HepG2 (cell line): ENCODE results near the gene TMEM141. TPM values are rescaled to one million over a fixed set of nuclear protein-coding genes. Genes with fewer than 3 reads are reported as not detected.

Source experiments
- ATAC-seq: fragments of 200-7000 bp; cut with Tn5 transposase; 3 replicates; pipeline ENCODE4 v1.9.1; 2020; ENCODE audit warnings: mild to moderate bottlenecking, moderate library complexity
- BruUV-seq: library from RNA; stranded (reverse); fragments of 400-500 nt; replicated peaks from 2 replicates; lab custom pipeline; 2021; lab: Mats Ljungman, UMichigan
- CTCF ChIA-PET: fragments of 300-600 bp; formaldehyde crosslinking; extraction: SDS; loops from one replicate; lab custom pipeline; 2021; ENCODE audit warnings: low total read pairs, inconsistent platforms, low intra/inter-chr PET ratio; lab: Yijun Ruan, JAX
- POLR2A ChIA-PET: fragments of 350-600 bp; sonication (Branson Sonifier 250); formaldehyde crosslinking; loops from one replicate; lab custom pipeline; 2020; ENCODE audit warnings: antibody characterized with exemption, inconsistent platforms; lab: Yijun Ruan, JAX
- DNase-seq: peaks from one replicate; pipeline ENCODE4 v3.0.0-alpha.2; 2015; ENCODE audit warnings: low spot score
- FAIRE-seq: peaks from 3 replicates; lab custom pipeline; 2011; peaks lifted over from hg19 to GRCh38; lab: Jason Lieb, UNC
- H2AFZ ChIP-seq: one replicate; pipeline ENCODE4 v1.6.1; 2011; ENCODE audit warnings: low read length, inconsistent platforms
- H3K27ac ChIP-seq: fragments of 300-600 bp; 3 replicates; pipeline ENCODE4 v1.8.0; 2011; ENCODE audit warnings: mixed run types, mild to moderate bottlenecking, mixed read lengths, low read length, inconsistent platforms; ENCODE audit not compliant: insufficient read depth; ENCODE audit errors: extremely low read length
- H3K27me3 ChIP-seq, 2 experiments: fragments of 200-600 bp in 1 of 2; 2 replicates in 1 of 2; 3 replicates in 1 of 2; pipeline versions ENCODE4 v1.6.0 to v1.8.0; 2011; ENCODE audit warnings: low read length in 2 of 2, mild to moderate bottlenecking in 2 of 2, moderate library complexity in 2 of 2, inconsistent platforms in 1 of 2; ENCODE audit not compliant: insufficient read depth in 2 of 2, control insufficient read depth in 1 of 2
- H3K36me3 ChIP-seq, 2 experiments: fragments of 200-600 bp in 1 of 2; replicated peaks in 1 of 2; 2 replicates in 1 of 2; 3 replicates in 1 of 2; pipeline versions ENCODE4 v1.5.1 to v1.8.0; 2011; ENCODE audit warnings: low read length in 2 of 2, inconsistent platforms in 1 of 2; ENCODE audit not compliant: insufficient read depth in 2 of 2, control insufficient read depth in 1 of 2
- H3K4me1 ChIP-seq: 2 replicates; pipeline ENCODE4 v1.5.1; 2012; ENCODE audit warnings: low read length, inconsistent platforms; ENCODE audit not compliant: insufficient read depth
- H3K4me2 ChIP-seq: 2 replicates; pipeline ENCODE4 v1.6.0; 2011; ENCODE audit warnings: low read depth, low read length, inconsistent platforms
- H3K4me3 ChIP-seq, 3 experiments: fragments of 200-600 bp in 1 of 3; sonication (generic), shearing (Covaris generic) in 1 of 3; replicated peaks in 1 of 3; 2 replicates each; pipeline ENCODE4 v1.5.1; 2011 to 2016; ENCODE audit warnings: low read length in 3 of 3, inconsistent platforms in 2 of 3, low read depth in 2 of 3, mild to moderate bottlenecking in 2 of 3, control low read depth in 1 of 3, mixed read lengths in 1 of 3; ENCODE audit not compliant: insufficient read depth in 1 of 3
- H3K79me2 ChIP-seq: one replicate; pipeline ENCODE4 v1.6.1; 2011; ENCODE audit warnings: low read length, inconsistent platforms; ENCODE audit not compliant: insufficient read depth
- H3K9ac ChIP-seq: 2 replicates; pipeline ENCODE4 v1.6.0; 2011; ENCODE audit warnings: mild to moderate bottlenecking, low read depth, low read length, inconsistent platforms; ENCODE audit not compliant: insufficient read depth
- H3K9me3 ChIP-seq: 2 replicates; pipeline ENCODE4 v1.5.1; 2012; ENCODE audit warnings: mild to moderate bottlenecking, low read length
- H4K20me1 ChIP-seq: 2 replicates; pipeline ENCODE4 v1.6.0; 2011; ENCODE audit warnings: inconsistent platforms, mild to moderate bottlenecking, low read length, moderate library complexity; ENCODE audit not compliant: insufficient read depth
- KDM2A ChIP-seq: sonication (generic); formaldehyde crosslinking; IDR thresholded peaks from 2 replicates; pipeline ENCODE4 v1.4.0; 2020; ENCODE audit warnings: low read depth, missing genetic modification reagents, borderline replicate concordance
- MAF1 ChIP-seq: sonication (generic); formaldehyde crosslinking; IDR thresholded peaks from 2 replicates; pipeline ENCODE4 v1.5.0; 2020; ENCODE audit warnings: missing genetic modification reagents, borderline replicate concordance
- SKI ChIP-seq: fragments of 450-650 bp; IDR thresholded peaks from one replicate; pipeline ENCODE4 v1.6.1; 2018; ENCODE audit warnings: mild to moderate bottlenecking; ENCODE audit not compliant: partially characterized antibody
- ZNF333 ChIP-seq: sonication (generic); formaldehyde crosslinking; IDR thresholded peaks from 2 replicates; pipeline ENCODE4 v1.4.0; 2020; ENCODE audit warnings: mild to moderate bottlenecking, missing genetic modification reagents, borderline replicate concordance
- ZNF512B ChIP-seq: sonication (generic); formaldehyde crosslinking; IDR thresholded peaks from 2 replicates; pipeline ENCODE4 v1.5.1; 2020; ENCODE audit warnings: missing genetic modification reagents, mild to moderate bottlenecking, borderline replicate concordance
- ZNF891 ChIP-seq: sonication (generic); formaldehyde crosslinking; IDR thresholded peaks from 2 replicates; pipeline ENCODE4 v1.5.0; 2020; ENCODE audit warnings: mild to moderate bottlenecking, missing genetic modification reagents
- WGBS: methylation state at CpG from one replicate; pipeline ENCODE4 v1.1.6; 2017; ENCODE audit warnings: low lambda C conversion rate; 5-methylcytosine and 5-hydroxymethylcytosine counted together
- in situ Hi-C: cut with HindIII; loops from 2 replicates; pipeline ENCODE4 v1.10.0; 2017; ENCODE audit warnings: low pct_unique_long_range_greater_than_20kb; ENCODE audit not compliant: extremely low pct_ligation_motif_present
- intact Hi-C: fragments of 100-400 bp; cut with micrococcal nuclease; formaldehyde crosslinking; loops from one replicate; pipeline ENCODE4 v1.10.0; 2022; ENCODE audit not compliant: unreplicated experiment
- polyA plus RNA-seq, 8 experiments: library from polyadenylated mRNA; depleted of rRNA in 3 of 8; stranded (reverse) in 7 of 8; unstranded in 1 of 8; fragments of >200 nt; fragmentation: Illumina TruSeq in 4 of 8; extraction: Trizol in 4 of 8; gene quantifications; 2 replicates each; pipeline versions ENCODE4 v1.2.1 to v1.2.3, GENCODE V29; 2011 to 2016; ENCODE audit warnings: low read depth in 4 of 8, missing spikeins in 1 of 8, mixed read lengths in 1 of 8; ENCODE audit not compliant: insufficient read depth in 1 of 8
- total RNA-seq, 5 experiments: library from RNA; depleted of rRNA; stranded (reverse); fragments of >200 nt; fragmentation: Illumina TruSeq; extraction: Trizol; gene quantifications; 2 replicates each; pipeline ENCODE4 v1.2.3, GENCODE V29; 2016; ENCODE audit warnings: low read depth in 1 of 5
- TF ChIP-seq, protein P1 (sequence below), 2 experiments: sonication (generic) in 1 of 2; formaldehyde crosslinking in 1 of 2; IDR thresholded peaks; 2 replicates each; pipeline versions ENCODE4 v1.5.1 to v1.6.1; 2011 to 2020; ENCODE audit warnings: borderline replicate concordance in 1 of 2, low read depth in 1 of 2, low read length in 1 of 2, mild to moderate bottlenecking in 1 of 2, missing genetic modification reagents in 1 of 2, moderate library complexity in 1 of 2

Gene TMEM141
- total and polyA plus RNA-seq, 2 of the 13 experiments (the other 11 are each of a cell fraction or from before 2014, with no cell fraction given): 81.0 to 202 TPM

DNA sequence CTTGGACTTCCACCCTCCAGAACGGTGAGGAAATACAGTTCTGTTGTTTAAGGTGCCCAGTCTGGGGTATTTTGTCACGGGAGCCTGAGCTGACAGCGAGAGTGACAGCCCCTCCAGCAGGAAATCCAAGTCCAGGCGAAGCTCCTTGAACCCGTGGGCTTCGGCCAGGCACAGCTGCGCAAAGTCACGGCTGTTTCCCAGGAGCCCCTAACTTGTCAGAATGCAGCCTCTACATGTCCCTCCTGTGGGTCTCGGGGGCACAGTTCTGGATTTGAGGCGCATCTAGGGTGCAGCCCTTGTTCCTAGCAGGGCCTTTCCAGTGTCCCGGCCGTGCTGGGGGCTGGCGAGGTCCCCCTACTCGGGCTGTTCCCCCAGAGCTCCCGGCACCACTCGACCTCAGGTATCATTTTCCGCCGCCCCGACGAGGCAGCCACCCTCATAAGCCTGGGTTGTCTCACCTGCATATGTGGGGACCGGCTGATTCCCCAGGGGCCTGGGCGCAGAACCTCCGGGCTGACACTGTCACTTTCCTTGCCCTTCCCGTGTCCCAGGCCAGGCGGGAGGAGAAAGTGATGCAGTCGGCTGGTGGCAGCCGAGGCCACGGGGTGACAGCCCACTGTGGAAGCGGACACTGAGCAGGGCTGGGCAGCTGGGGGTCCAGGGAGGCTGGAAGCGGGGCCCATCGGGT, 37.6 kb upstream of the TMEM141 start:
- peaks cover 14 to 54% of the 10 kb centered on the region in 2 experiments; a peak in 4 of 5 replicates for H3K27me3 ChIP-seq
- H2AFZ ChIP-seq: no peak overlapping the region
- H3K9ac ChIP-seq: no peak overlapping the region
- intact Hi-C loops (no loop called here), in situ Hi-C loops (no loop called here)
- DNase-seq (no peak), FAIRE-seq (no peak), ATAC-seq (no peak)
- POLR2A ChIA-PET: no interaction called here
- TF ChIP-seq ZNF891 (CRISPR knock-in tag) (no peak), KDM2A (CRISPR knock-in tag) (no peak), MAF1 (CRISPR knock-in tag) (no peak), ZNF333 (no peak), ZNF512B (CRISPR knock-in tag) (no peak), SKI (no peak)
- TF ChIP-seq, protein P1, sequence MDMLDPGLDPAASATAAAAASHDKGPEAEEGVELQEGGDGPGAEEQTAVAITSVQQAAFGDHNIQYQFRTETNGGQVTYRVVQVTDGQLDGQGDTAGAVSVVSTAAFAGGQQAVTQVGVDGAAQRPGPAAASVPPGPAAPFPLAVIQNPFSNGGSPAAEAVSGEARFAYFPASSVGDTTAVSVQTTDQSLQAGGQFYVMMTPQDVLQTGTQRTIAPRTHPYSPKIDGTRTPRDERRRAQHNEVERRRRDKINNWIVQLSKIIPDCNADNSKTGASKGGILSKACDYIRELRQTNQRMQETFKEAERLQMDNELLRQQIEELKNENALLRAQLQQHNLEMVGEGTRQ (IDR thresholded peaks at IDR 0.05; ENCODE audit: low read depth, low read length): no peak
- TF ChIP-seq, protein P1 (CRISPR knock-in tag; IDR thresholded peaks at IDR 0.05; ENCODE audit: borderline replicate concordance): no peak
- CTCF ChIA-PET: no interaction called here
- H3K79me2 ChIP-seq: no peaks in the 10 kb centered on the region
- no peaks in the 10 kb centered on the region for H4K20me1 ChIP-seq
- H3K4me1 ChIP-seq: peaks cover 12% of the 10 kb centered on the region; the same call in 1 of the 2 replicates
- 90% methylated on average over 7 of the region's 31 CpGs for WGBS
- H3K36me3 ChIP-seq: no peaks in the 10 kb centered on the region
- no peak overlapping the region for H3K4me2 ChIP-seq
- peaks cover 15% of the 10 kb centered on the region for H3K9me3 ChIP-seq
- H3K4me3 ChIP-seq: no peak overlapping the region
- BruUV-seq: no TSS peak
- H3K27ac ChIP-seq: no peak overlapping the region
